GM18505 (cell line): ENCODE data around the gene TEX2.

Experiments
- ATAC-seq: cut with Tn5 transposase; IDR thresholded peaks from one replicate; pipeline ENCODE4 v1.9.1; 2021; ENCODE audit not compliant: unreplicated experiment
- POLR2A ChIP-seq: IDR thresholded peaks from 4 replicates; pipeline ENCODE4 v1.6.1; 2011; ENCODE audit warnings: borderline replicate concordance; ENCODE audit not compliant: insufficient read depth, insufficient read length; ENCODE audit errors: extremely low read depth

Gene TEX2

DNA sequence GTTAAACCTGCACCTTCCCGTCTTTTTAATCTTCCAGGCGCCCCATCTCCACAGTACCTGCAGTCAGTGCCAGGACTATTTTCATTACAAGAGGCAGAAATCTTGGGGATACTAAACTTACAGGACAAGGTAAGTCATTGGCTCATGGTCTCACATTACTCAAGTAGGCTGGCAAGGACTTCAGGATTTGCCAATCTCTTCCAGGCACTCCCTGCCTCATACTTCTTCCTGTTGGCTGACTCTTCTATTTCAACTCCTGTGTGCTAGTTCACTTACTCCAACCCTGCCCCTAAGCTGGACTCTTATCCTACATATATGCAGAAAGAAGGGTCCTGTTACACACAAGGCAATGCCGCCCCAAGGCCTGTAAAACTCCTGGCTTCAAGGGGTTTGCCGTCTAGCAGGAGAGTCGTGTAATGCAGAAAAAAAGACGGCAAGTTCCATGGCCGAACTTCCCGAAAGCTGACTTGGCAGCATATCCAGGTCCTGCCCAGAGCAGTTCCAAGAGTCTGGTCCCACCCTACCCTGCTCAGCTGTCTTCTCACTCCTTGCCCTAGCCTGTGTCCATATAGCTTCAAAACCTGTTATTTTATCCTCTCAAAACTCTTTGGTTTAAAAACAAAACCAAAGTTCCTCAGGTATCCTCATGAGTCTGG, 147.9 kb downstream of the TEX2 start:
- ATAC-seq, result no peak
- TF ChIP-seq POLR2A, result no peak

DNA sequence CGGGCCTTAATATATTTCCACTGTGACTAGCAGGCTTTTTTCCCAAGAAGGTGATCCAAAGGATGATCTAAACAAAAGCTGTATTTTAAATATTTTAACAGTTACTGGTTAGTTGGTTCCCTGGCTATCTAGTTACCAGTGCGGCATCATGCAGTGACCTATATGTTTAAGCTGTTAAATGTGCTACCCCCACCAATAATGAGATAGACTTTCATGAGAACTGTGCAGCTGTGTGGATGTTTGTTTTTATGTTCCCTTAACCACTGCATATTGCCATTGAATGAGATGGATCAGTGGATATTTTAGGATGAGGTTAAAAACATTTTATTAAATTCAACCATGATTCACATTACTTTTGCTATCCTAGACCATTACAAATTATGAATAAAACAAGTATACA, 150.1 kb downstream of the TEX2 start:
- ATAC-seq, result no peak
- TF ChIP-seq POLR2A, result no peak

DNA sequence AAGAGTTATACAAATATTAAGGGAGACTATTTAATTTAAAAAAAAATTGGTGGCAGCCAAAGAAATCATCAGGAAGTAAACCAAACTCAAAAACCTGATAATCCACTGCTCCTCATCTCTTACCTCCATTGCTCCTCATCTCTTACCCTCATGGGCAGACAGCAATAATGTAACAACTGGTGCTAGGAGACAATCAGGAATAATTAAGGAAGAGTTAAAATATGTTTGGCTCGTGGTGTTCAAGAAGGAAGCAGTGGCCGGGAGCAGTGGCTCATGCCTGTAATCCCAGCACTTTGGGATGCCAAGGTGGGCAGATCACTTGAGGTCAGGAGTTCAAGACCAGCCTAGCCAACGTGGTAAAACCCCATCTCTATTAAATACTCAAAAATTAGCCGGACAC, 151.2 kb downstream of the TEX2 start:
- no peak for TF ChIP-seq POLR2A
- no peak for ATAC-seq

DNA sequence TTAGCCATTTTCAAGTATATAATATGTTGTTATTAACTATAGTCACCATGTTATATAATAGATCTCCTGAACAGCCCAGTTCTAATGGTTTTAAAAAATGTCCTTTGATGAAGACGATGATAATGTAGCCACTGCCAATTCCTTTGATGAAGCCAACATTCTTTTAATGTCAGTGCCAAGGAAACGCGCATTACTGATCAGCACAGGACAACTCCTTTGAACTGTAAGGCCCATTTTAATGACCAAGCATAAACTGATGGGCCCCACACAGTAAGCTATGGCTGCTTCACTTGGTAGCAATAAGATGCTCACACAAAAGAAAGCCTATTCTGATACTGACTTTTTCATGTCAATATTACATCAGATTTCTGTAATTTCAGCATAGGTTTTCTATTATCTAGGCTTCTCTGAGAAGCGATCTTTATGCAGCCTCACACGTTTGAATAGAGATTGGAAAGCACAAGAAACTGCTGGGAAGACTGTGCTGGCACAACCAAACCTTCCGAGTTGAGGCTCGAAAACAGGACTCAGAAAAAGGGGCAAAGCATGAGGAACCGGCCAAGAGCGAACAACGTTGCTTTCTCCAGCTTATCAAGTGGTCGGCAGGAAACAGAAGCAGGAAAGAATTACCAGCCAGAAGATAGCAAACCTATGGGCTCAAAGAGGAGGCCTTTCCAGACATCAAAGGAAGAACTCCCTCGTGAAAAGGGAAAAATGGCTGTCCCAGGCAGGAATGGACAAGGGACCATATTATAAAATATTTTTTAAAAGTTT, 152.5 kb downstream of the TEX2 start:
- ATAC-seq, result no peak
- no peak for TF ChIP-seq POLR2A

DNA sequence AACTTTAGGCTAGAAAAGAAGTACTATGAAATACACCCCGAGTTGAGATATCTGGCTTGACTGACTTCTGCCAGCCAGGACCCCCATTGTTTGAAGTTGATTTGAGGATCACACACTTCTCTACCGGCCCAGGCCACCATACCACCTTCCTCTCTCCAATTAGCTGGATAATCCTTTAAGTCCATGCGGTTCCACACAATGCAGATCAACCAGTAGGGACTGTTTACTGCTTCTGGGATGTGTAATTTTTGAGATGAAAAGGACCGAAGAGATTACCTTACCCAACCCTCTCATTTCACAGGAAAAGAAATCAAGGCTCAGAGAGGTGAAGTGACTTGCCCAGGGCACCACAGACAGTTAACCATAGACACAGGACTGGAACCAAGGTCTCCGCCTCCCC, 153.7 kb downstream of the TEX2 start:
- ATAC-seq, result no peak
- no peak for TF ChIP-seq POLR2A

DNA sequence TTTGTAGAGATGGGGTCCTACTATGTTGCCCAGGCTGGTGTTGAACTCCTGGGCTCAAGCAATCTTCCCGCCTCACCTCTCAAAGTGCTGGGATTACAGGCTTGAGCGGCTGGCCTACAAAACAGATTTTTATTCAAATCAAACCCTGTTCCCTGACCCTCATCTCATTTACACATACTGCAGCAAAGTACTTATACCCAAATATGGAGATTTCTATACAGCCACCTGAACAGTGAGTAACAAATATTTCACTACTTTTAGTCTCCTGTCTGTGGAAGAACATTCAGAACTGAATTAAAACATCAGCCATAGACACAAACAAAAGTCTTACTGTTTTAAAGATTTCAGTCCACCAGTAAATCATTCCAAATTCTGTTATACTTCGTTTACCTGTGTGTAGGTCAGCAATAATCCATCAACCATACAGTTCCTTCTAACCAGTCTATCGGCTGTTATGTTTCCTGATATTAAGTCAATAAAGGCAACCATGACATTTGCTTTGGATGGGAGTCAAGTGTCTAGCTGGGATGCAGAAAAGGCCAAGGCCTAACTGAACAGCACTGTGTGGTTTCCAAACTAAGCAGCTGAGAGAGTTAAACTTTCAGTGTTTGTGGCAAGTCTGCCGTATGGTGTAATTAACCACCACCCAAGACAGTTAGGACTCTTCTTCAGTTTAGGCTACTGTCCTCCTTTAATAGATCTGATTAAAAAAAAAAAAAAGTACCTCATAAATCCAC, 155.4 kb downstream of the TEX2 start:
- no peak for TF ChIP-seq POLR2A
- no peak for ATAC-seq

DNA sequence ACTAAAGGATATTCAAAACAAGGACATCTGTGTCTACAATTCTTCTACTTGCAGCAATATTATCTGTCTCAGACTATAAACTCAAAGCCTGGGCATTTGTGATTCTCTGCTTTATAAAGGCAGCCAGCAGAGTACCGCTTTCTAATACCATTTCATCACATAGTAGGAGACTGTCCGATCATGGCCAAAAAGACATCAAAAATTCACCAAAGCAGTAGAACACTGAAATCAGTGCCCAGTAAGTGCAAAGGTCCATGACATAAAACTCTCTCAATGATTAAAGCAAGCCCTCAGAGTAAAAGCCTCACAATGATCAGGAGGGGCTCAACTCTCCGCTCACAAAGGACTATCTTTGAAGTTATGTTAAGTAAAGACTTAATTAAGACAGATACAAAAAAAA, 156.1 kb downstream of the TEX2 start:
- ATAC-seq, result no peak
- no peak for TF ChIP-seq POLR2A

DNA sequence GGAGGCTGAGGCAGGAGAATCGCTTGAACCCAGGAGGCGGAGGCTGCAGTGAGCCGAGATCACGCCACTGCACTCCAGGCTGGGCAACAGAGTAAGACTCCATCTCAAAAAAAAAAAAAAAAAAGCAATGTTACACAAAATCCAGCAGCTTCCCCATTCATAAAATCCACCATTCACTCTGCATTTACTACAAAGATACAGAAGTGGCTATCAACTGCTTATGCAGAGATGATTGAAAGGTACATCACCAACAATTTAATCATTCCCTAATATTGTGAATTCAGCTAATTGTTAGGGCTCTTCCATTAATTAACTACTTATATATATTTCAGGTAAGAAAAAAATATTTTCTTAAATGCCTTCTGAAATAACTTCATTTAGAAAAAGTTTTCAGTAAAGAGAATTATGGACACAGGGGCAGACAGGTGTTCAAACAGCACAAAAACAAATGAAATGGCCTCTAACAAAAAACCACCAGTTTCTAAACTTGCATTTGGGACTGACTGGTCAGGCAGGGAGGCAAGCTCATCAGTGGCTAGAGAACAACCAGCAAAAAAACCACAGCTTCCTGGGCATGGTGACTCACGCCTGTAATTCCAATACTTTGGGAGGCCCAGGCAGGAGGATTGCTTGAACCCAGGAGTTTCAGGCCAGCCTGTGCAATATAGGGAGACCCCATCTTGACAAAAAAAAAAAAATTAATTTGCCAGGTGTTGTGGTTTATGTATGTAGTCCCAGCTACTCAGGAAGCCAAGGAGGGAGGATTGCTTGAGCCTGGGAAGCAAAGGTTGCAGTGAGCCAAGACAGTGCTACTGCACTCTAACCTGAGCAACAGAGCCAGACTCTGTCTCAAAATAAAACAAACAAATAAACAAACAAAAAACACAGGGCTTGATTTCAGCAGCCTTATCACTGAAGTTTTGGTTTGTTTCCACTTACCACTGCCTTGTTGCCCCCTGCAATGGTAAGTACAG, 159.4 kb downstream of the TEX2 start:
- ATAC-seq, result no peak
- no peak for TF ChIP-seq POLR2A

DNA sequence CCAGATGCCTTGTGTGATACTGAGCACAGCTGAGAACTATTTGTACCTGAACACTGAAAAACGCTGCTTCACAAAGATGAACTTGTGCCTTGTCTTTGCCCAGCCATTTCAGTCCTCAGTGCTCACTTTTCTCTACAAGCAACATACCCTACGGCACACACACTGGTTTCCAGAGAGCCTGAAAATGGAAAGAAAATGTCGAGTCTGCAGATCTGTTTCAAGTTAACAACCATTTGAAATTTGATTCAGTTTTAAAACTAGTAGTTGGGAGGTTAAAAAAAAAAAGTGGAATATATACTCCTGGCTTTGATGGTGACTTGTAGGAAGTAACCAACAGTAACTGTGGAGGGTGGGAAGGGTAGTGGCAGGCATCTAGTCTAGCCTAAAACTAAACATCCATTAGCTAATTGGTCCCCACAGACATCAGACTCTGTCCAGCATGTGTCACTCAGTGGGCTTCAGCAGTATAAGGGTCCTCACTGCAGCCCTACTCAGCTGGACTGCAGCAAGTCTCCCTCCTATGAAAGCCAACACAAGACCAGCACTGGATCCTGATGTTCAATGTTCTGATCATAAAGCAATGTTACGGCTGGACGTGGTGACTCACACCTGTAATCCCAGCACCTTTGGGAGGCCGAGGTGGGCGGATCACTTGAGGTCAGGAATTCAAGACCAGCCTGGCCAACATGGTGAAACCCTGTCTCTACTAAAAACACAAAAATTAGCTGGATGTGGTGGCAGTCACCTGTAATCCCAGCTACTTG, 160.3 kb downstream of the TEX2 start:
- no peak for ATAC-seq
- no peak for TF ChIP-seq POLR2A

DNA sequence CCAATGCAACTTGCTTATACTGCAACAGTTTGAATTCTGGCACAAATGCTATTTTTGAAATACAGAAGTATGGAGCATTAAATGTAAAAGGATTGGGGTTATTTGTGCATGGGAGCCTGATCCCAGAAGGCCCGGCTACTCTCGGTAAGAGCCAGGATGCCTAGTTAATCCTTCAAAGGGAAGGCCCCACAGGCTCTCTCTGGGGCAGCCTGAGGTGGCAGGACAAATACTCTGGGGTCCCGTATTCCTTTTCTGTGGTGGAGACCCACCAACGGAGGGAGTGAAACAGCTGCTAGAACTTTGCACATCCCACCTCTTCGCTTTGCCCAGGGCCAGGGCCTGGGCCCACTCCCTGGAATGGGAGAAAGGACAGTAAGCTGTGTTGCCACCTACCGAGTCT, 163.5 kb downstream of the TEX2 start:
- TF ChIP-seq POLR2A, result no peak

More for the DNA sequence above, 163.5 kb downstream of the TEX2 start:
- ATAC-seq, result no peak
